ENCODE results near the gene RIPK3. TPM values are rescaled to one million over a fixed set of nuclear protein-coding genes. Genes with fewer than 3 reads are reported as not detected.

RIPK3 gene
- polyA plus RNA-seq, 2 of the 4 experiments (the other 2 are of a cell fraction), result not detected

DNA sequence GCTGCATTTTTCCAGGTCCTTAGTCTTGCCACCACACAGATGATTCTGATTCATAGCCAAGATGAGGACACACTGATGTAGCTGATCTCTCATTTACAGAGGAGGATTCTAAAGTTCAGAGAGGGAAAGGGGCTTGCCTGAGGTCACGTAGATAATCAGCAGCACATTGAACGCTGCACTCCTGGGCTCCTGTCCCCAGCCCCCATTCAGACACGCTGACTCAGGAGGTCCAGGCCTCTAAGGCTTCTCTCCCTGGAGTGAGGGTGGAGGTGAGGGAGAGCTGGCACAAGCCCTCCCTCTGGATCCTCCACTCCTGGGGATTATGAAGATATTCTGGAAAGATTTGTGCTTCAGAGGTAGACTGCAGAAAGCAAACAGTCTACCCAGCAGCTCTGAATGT is 38.5 kb upstream of the RIPK3 start:
- no peak overlapping the region for H3K27ac ChIP-seq
- WGBS (ENCODE audit: missing lambda C conversion rate), result 58% methylated on average over 3 of the region's 3 CpGs
- H3K9me3 ChIP-seq, result no peaks in the 10 kb centered on the region
- H3K4me1 ChIP-seq, result no peaks in the 10 kb centered on the region
- no peak overlapping the region for H3K4me2 ChIP-seq
- H3K4me3 ChIP-seq, result no peak overlapping the region
- DNase-seq (ENCODE audit: low read depth in 1 of 2, low spot score in 1 of 2), result no peak
- ChIA-PET POLR2A (interaction anchor here (1.5 kb wide), 1 partner anchor 51 kb away, joined by 5 read pairs; the partner anchor contains the start of genes CBLN3 and KHNYN), CTCF (interaction anchor here (0.9 to 3.7 kb wide), 11 partner anchors 12 to 70 kb away, joined by 3 to 20 read pairs (median 4); partner anchors contain the start of genes ADCY4 and CIDEB)
- ATAC-seq, result no peak
- FAIRE-seq, result no peak
- TF ChIP-seq PHF8 (IDR thresholded peaks at IDR 0.05; ENCODE audit: borderline replicate concordance, low read depth), result no peak
- TF ChIP-seq CEBPB (IDR thresholded peaks at IDR 0.05), result no peak
- TF ChIP-seq EHMT2 (IDR thresholded peaks at IDR 0.05; ENCODE audit: low read depth), result no peak
- TF ChIP-seq, protein P1, sequence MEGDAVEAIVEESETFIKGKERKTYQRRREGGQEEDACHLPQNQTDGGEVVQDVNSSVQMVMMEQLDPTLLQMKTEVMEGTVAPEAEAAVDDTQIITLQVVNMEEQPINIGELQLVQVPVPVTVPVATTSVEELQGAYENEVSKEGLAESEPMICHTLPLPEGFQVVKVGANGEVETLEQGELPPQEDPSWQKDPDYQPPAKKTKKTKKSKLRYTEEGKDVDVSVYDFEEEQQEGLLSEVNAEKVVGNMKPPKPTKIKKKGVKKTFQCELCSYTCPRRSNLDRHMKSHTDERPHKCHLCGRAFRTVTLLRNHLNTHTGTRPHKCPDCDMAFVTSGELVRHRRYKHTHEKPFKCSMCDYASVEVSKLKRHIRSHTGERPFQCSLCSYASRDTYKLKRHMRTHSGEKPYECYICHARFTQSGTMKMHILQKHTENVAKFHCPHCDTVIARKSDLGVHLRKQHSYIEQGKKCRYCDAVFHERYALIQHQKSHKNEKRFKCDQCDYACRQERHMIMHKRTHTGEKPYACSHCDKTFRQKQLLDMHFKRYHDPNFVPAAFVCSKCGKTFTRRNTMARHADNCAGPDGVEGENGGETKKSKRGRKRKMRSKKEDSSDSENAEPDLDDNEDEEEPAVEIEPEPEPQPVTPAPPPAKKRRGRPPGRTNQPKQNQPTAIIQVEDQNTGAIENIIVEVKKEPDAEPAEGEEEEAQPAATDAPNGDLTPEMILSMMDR (IDR thresholded peaks at IDR 0.05), result no peak
- no peak for TF ChIP-seq RNF2 (IDR thresholded peaks at IDR 0.05; ENCODE audit: borderline replicate concordance, low read depth)
- TF ChIP-seq ZC3H11A (IDR thresholded peaks at IDR 0.05), result no peak
- TF ChIP-seq SMC3 (IDR thresholded peaks at IDR 0.05), result no peak
- no peak for TF ChIP-seq CHD4 (IDR thresholded peaks at IDR 0.05; ENCODE audit: borderline replicate concordance)
- TF ChIP-seq CBX2 (IDR thresholded peaks at IDR 0.05; ENCODE audit: borderline replicate concordance, low read depth), result no peak
- TF ChIP-seq ZNF302 (CRISPR knock-in tag; IDR thresholded peaks at IDR 0.05), result no peak
- TF ChIP-seq HEYL (CRISPR knock-in tag; IDR thresholded peaks at IDR 0.05), result no peak
- no peak for TF ChIP-seq BHLHE40 (IDR thresholded peaks at IDR 0.05; ENCODE audit: low read depth, low read length)

DNA sequence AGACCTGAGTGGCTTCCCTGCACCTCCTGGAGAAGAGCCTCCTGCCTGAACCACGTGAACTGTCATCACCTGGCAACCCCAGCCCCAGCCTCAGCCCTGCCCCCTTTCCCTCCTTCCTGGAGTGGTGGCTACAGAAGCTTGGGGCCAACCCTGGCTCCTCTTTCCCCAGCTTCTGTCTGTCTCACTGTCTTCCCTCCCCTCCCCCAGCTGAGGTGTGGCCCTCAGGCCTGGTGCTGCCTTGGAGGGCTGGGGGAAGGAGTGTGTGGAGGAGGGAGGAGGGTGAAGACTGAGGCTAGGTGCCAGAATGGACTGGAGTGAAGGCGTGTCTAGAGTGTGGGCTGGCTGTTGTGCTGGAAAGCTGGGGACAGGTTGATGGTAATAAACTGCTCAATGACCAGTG is 37.9 kb upstream of the RIPK3 start:
- no peak for DNase-seq (ENCODE audit: low read depth in 1 of 2, low spot score in 1 of 2)
- Histone ChIP-seq H3K4me1 (no peaks in the 10 kb centered on the region), H3K9me3 (no peaks in the 10 kb centered on the region), H3K27ac (no peak overlapping the region), H3K4me2 (no peak overlapping the region), H3K4me3 (no peak overlapping the region)
- ATAC-seq, result no peak; a peak in 1 of 6 replicates
- TF ChIP-seq SREBF2 (IDR thresholded peaks at IDR 0.05) (no peak), ZSCAN20 (CRISPR knock-in tag; IDR thresholded peaks at IDR 0.05) (no peak), ZC3H11A (IDR thresholded peaks at IDR 0.05) (no peak), FOXS1 (CRISPR knock-in tag; IDR thresholded peaks at IDR 0.05) (no peak), MYC (IDR thresholded peaks at IDR 0.05; ENCODE audit: borderline replicate concordance, low read length) (no peak), HOXB13 (CRISPR knock-in tag; IDR thresholded peaks at IDR 0.05; ENCODE audit: low read depth) (no peak), BHLHE40 (IDR thresholded peaks at IDR 0.05; ENCODE audit: low read depth, low read length) (no peak), RNF2 (IDR thresholded peaks at IDR 0.05; ENCODE audit: borderline replicate concordance, low read depth) (no peak), CHD4 (IDR thresholded peaks at IDR 0.05; ENCODE audit: borderline replicate concordance) (no peak), KDM5A (IDR thresholded peaks at IDR 0.05) (no peak), HEYL (CRISPR knock-in tag; IDR thresholded peaks at IDR 0.05) (no peak), EHMT2 (IDR thresholded peaks at IDR 0.05; ENCODE audit: low read depth) (no peak)
- 50% methylated on average over 2 of the region's 2 CpGs for WGBS (ENCODE audit: missing lambda C conversion rate)
- ChIA-PET POLR2A (interaction anchor here (1.1 to 1.5 kb wide), 2 partner anchors 36 to 52 kb away, joined by 4 to 5 read pairs; partner anchors contain the start of genes CBLN3 and KHNYN), CTCF (interaction anchor here (0.9 to 3.7 kb wide), 12 partner anchors 12 to 69 kb away, joined by 3 to 20 read pairs (median 4); partner anchors contain the start of genes ADCY4 and CIDEB)
- no peak for FAIRE-seq

DNA sequence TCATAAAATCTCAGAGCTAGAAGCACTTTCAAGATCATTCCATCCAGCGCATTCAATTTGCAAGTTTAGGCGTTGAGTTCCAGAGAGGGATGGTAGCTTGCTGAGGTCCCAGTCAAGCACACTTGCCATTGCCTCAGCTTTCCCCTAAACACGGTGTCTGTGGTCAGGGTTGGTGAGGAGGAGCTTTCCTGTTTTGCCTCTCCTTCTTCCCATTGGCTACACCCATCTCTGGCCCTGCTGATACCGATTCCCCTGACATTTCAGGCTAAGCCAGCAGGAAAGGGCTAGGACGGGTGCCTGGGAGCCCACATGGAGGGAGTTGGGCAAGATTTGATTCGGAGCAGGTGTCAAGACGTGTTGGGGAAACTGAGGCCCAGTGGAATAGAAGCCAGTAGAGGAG is 37.3 kb upstream of the RIPK3 start:
- Histone ChIP-seq H3K4me2 (no peak overlapping the region), H3K4me1 (no peaks in the 10 kb centered on the region), H3K4me3 (no peak overlapping the region), H3K27ac (no peak overlapping the region), H3K9me3 (no peaks in the 10 kb centered on the region)
- no peak for DNase-seq (ENCODE audit: low read depth in 1 of 2, low spot score in 1 of 2)
- ChIA-PET CTCF (interaction anchor here (1.0 to 3.7 kb wide), 7 partner anchors 20 to 59 kb away, joined by 3 to 20 read pairs (median 4); partner anchors contain the start of gene ADCY4), POLR2A (interaction anchor here (1.1 kb wide), 1 partner anchor 35 kb away, joined by 4 read pairs; no protein-coding TSS in a partner anchor)
- ATAC-seq, result no peak
- no peak for TF ChIP-seq KDM1A (IDR thresholded peaks at IDR 0.05; ENCODE audit: low read depth)
- no peak for TF ChIP-seq HEYL (CRISPR knock-in tag; IDR thresholded peaks at IDR 0.05)
- no peak for TF ChIP-seq BHLHE40 (IDR thresholded peaks at IDR 0.05; ENCODE audit: low read depth, low read length)
- TF ChIP-seq CEBPB (IDR thresholded peaks at IDR 0.05), result no peak
- TF ChIP-seq SREBF2 (IDR thresholded peaks at IDR 0.05), result no peak
- TF ChIP-seq PHF8 (IDR thresholded peaks at IDR 0.05; ENCODE audit: borderline replicate concordance, low read depth), result no peak
- TF ChIP-seq TFCP2L1 (CRISPR knock-in tag; IDR thresholded peaks at IDR 0.05), result no peak
- TF ChIP-seq ZFP36 (IDR thresholded peaks at IDR 0.05; ENCODE audit: borderline replicate concordance, partially characterized antibody), result no peak
- TF ChIP-seq NPAS2 (CRISPR knock-in tag; IDR thresholded peaks at IDR 0.05; ENCODE audit: borderline replicate concordance), result no peak
- TF ChIP-seq, protein P2, sequence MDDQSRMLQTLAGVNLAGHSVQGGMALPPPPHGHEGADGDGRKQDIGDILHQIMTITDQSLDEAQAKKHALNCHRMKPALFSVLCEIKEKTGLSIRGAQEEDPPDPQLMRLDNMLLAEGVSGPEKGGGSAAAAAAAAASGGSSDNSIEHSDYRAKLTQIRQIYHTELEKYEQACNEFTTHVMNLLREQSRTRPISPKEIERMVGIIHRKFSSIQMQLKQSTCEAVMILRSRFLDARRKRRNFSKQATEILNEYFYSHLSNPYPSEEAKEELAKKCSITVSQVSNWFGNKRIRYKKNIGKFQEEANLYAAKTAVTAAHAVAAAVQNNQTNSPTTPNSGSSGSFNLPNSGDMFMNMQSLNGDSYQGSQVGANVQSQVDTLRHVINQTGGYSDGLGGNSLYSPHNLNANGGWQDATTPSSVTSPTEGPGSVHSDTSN (IDR thresholded peaks at IDR 0.05), result no peak
- TF ChIP-seq NR3C1 (IDR thresholded peaks at IDR 0.05), result no peak
- 73% methylated on average over 7 of the region's 7 CpGs for WGBS (ENCODE audit: missing lambda C conversion rate)
- no peak for FAIRE-seq
